Measurements from ENCODE around the gene TNFAIP8L2.

GRCh38 chr1:151158751-151159251 is 2.4 kb downstream of the TNFAIP8L2 start:
- TF ChIP-seq EP300 (IDR thresholded peaks at IDR 0.05) (no peak), CTCF (IDR thresholded peaks at IDR 0.05) (no peak)

All from ovary (tissue), 3 donors.